K562 (cell line): ENCODE measurements around the gene GIGYF1. TPM values are rescaled to one million over a fixed set of nuclear protein-coding genes. Genes with fewer than 3 reads are reported as not detected.
A peak's percentile ranks its signal among the peaks of the same experiment; 100 is the strongest.

Experiments used
- CTCFL ChIP-seq: IDR thresholded peaks from 2 replicates; pipeline ENCODE4 v1.6.1; 2011; ENCODE audit warnings: borderline replicate concordance, low read depth, mild to moderate bottlenecking, moderate library complexity, low read length; ENCODE audit not compliant: insufficient read depth, poor library complexity, severe bottlenecking
- EP400 ChIP-seq: fragments of 450-650 bp; IDR thresholded peaks from 2 replicates; pipeline ENCODE4 v1.6.1; 2017; ENCODE audit warnings: antibody characterized with exemption, mild to moderate bottlenecking, moderate library complexity
- FOXM1 ChIP-seq, 2 experiments: fragments of 450-650 bp in 1 of 2; sonication (generic) in 1 of 2; formaldehyde crosslinking in 1 of 2; IDR thresholded peaks; 2 replicates each; pipeline versions ENCODE4 v1.6.1 to v1.9.0; 2017 to 2022; ENCODE audit warnings: low read depth in 2 of 2, mild to moderate bottlenecking in 2 of 2, missing genetic modification reagents in 1 of 2, moderate library complexity in 1 of 2
- HDAC6 ChIP-seq: IDR thresholded peaks from 2 replicates; pipeline ENCODE4 v1.6.1; 2012; ENCODE audit warnings: low read depth, mild to moderate bottlenecking, control low read depth, inconsistent platforms, low read length, moderate library complexity
- HNRNPUL1 ChIP-seq: fragments of 200-400 bp; formaldehyde crosslinking; IDR thresholded peaks from 2 replicates; pipeline ENCODE4 v1.6.1; 2017; ENCODE audit warnings: low read length
- KLF6 ChIP-seq: fragments of 250-450 bp; sonication (Bioruptor Pico); IDR thresholded peaks from 2 replicates; pipeline ENCODE4 v1.4.0; 2020; ENCODE audit warnings: mild to moderate bottlenecking, moderate library complexity, borderline replicate concordance
- POLR3G ChIP-seq: IDR thresholded peaks from 2 replicates; pipeline ENCODE4 v1.6.1; 2011; ENCODE audit not compliant: insufficient read length, insufficient replicate concordance; ENCODE audit errors: extremely low read depth
- SOX6 ChIP-seq: fragments of 450-650 bp; IDR thresholded peaks from 2 replicates; pipeline ENCODE4 v1.6.1; 2014; ENCODE audit warnings: mild to moderate bottlenecking
- ZBED1 ChIP-seq: IDR thresholded peaks from 2 replicates; pipeline ENCODE4 v1.6.1; 2014
- ZBTB8A ChIP-seq: fragments of 450-650 bp; IDR thresholded peaks from 2 replicates; pipeline ENCODE4 v1.6.1; 2018; ENCODE audit warnings: mild to moderate bottlenecking, moderate library complexity; ENCODE audit not compliant: partially characterized antibody
- ZNF707 ChIP-seq: fragments of 250-450 bp; sonication (Bioruptor Pico); conservative IDR thresholded peaks from 2 replicates; pipeline ENCODE4 v1.8.0; 2022; ENCODE audit warnings: inconsistent platforms, mild to moderate bottlenecking, moderate library complexity
- ZNF764 ChIP-seq: fragments of 250-450 bp; sonication (Bioruptor Pico); IDR thresholded peaks from 2 replicates; pipeline ENCODE4 v1.4.0; 2020; ENCODE audit warnings: low read depth, mild to moderate bottlenecking, moderate library complexity
- ZSCAN32 ChIP-seq: fragments of 450-650 bp; formaldehyde crosslinking; IDR thresholded peaks from 2 replicates; pipeline ENCODE4 v1.4.0; 2020; ENCODE audit warnings: mild to moderate bottlenecking, moderate library complexity
- polyA plus RNA-seq, 8 experiments: library from polyadenylated mRNA; depleted of rRNA in 4 of 8; stranded (reverse) in 5 of 8; unstranded in 3 of 8; fragments of >200 nt; fragmentation: Nextera tagmentation in 2 of 8; fragmentation: Illumina TruSeq in 1 of 8; extraction: Ambion mirVana in 2 of 8; extraction: Trizol in 1 of 8; gene quantifications; 2 replicates each; pipeline versions ENCODE4 v1.2.1 to v1.2.3, GENCODE V29; 2011 to 2014; ENCODE audit warnings: inconsistent platforms in 1 of 8, missing spikeins in 1 of 8
- total RNA-seq, 7 experiments: library from RNA; depleted of rRNA in 6 of 7; stranded (reverse); fragments of >200 nt in 6 of 7; fragmentation: Illumina TruSeq in 2 of 7; extraction: Trizol in 2 of 7; gene quantifications; 2 replicates each; pipeline versions ENCODE4 v1.2.1 to v1.2.3, GENCODE V29; 2011 to 2021; ENCODE audit warnings: low replicate concordance in 1 of 7
- TF ChIP-seq, protein P1 (sequence below), 2 experiments: fragments of 450-650 bp; conservative IDR thresholded peaks; 2 replicates each; pipeline ENCODE4 v1.6.1; 2017; ENCODE audit warnings: mild to moderate bottlenecking in 2 of 2, moderate library complexity in 2 of 2
- TF ChIP-seq, protein P2 (sequence below): fragments of 250-450 bp; sonication (Bioruptor Pico); IDR thresholded peaks from 2 replicates; pipeline ENCODE4 v1.5.0; 2021; ENCODE audit warnings: mild to moderate bottlenecking, moderate library complexity
- TF ChIP-seq, protein P3 (sequence below): fragments of 450-650 bp; IDR thresholded peaks from 2 replicates; pipeline ENCODE4 v1.7.1; 2018; ENCODE audit warnings: mild to moderate bottlenecking, low read depth; ENCODE audit not compliant: partially characterized antibody

The GIGYF1 gene
- total and polyA plus RNA-seq, 9 of the 15 experiments (the other 6 are each of a cell fraction or from before 2014, with no cell fraction given), result 0.56 to 76.2 (median 16.8) TPM

DNA sequence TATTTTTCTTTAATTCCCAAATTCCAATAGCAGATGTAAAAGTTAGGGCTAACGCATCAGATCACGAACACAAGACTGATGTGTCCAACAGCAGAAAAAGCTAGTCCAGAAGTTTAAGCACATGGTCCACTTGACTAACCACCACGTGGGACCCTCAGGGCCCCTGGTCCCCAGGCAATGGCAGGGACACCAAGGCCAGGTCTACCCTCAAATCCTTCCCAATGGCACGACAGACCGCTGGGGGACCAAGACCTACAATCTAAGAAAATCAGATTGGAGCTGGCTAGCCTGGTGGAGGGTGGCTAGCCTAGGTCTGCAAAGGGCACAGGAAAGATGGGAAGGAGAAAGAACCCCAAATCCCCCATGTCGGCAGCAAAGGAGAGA lies 1.5 kb downstream of the GIGYF1 start (continued):
- no peak for TF ChIP-seq SOX6
- TF ChIP-seq ZNF764, result no peak
- TF ChIP-seq CTCFL, result no peak
- TF ChIP-seq POLR3G, result no peak
- TF ChIP-seq, protein P1, sequence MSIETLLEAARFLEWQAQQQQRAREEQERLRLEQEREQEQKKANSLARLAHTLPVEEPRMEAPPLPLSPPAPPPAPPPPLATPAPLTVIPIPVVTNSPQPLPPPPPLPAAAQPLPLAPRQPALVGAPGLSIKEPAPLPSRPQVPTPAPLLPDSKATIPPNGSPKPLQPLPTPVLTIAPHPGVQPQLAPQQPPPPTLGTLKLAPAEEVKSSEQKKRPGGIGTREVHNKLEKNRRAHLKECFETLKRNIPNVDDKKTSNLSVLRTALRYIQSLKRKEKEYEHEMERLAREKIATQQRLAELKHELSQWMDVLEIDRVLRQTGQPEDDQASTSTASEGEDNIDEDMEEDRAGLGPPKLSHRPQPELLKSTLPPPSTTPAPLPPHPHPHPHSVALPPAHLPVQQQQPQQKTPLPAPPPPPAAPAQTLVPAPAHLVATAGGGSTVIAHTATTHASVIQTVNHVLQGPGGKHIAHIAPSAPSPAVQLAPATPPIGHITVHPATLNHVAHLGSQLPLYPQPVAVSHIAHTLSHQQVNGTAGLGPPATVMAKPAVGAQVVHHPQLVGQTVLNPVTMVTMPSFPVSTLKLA (conservative IDR thresholded peaks at IDR 0.05), result peak; percentile 44 to 52
- TF ChIP-seq, protein P2, sequence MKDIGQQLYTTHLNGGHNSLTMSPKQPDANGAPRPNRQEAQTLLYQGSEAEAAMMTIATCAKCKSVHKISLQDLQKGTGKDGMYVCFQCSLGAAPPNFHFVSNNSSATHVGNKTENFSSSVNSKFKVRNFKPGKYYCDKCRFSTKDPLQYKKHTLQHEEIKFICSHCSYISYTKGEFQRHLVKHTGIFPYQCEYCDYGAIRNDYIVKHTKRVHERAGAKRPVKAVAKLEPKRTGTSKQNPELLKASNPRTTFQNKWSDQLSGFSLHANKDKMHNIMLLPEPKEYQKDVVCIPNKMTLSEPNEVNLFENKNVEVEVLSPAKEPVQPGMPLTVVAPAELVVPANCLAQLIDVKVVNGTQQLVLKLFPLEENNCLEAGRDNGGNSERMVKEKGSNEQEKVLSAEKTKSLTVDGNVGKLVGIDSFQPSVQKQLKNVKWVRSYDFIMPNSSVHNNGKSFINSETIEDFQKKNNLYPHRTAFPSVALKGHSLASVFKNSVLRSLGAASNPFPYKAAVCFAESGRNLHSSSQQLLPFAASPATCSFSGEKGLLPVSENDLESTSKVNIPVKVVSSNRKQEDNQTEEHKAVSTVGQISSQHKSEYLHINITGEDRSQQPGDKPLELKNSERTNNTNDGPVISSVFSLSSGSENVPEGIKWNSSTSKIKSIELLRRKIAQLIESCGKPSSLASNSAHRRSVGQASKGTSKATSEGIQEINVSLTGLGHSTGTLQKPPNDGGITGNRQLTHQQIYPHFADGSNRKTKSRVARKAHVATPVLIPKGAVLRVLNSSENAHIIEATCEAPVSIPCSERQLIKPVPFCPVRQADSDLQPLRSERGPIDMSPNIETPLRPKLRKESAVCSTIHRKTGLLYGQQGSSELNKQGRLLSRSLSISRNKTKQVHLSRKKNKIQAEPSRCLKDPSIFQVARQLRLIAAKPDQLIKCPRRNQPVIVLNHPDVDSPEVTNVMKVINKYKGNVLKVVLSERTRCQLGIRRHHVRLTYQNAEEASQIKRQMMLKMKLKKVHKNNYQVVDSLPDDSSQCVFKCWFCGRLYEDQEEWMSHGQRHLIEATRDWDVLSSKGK (CRISPR knock-in tag), result no peak
- no peak for TF ChIP-seq FOXM1 (IDR thresholded peaks at IDR 0.05; ENCODE audit: low read depth)
- no peak for TF ChIP-seq FOXM1 (CRISPR knock-in tag; IDR thresholded peaks at IDR 0.05; ENCODE audit: low read depth)
- TF ChIP-seq, protein P3, sequence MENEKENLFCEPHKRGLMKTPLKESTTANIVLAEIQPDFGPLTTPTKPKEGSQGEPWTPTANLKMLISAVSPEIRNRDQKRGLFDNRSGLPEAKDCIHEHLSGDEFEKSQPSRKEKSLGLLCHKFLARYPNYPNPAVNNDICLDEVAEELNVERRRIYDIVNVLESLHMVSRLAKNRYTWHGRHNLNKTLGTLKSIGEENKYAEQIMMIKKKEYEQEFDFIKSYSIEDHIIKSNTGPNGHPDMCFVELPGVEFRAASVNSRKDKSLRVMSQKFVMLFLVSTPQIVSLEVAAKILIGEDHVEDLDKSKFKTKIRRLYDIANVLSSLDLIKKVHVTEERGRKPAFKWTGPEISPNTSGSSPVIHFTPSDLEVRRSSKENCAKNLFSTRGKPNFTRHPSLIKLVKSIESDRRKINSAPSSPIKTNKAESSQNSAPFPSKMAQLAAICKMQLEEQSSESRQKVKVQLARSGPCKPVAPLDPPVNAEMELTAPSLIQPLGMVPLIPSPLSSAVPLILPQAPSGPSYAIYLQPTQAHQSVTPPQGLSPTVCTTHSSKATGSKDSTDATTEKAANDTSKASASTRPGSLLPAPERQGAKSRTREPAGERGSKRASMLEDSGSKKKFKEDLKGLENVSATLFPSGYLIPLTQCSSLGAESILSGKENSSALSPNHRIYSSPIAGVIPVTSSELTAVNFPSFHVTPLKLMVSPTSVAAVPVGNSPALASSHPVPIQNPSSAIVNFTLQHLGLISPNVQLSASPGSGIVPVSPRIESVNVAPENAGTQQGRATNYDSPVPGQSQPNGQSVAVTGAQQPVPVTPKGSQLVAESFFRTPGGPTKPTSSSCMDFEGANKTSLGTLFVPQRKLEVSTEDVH, result no peak
- peak; percentile 46; the same call in 1 of the 2 replicates for TF ChIP-seq EP400
- TF ChIP-seq HDAC6, result no peak
- no peak for TF ChIP-seq HNRNPUL1
- TF ChIP-seq ZSCAN32 (CRISPR knock-in tag), result no peak
- no peak for TF ChIP-seq ZBTB8A
- TF ChIP-seq KLF6, result no peak
- TF ChIP-seq ZNF707 (CRISPR knock-in tag), result no peak
- no peak for TF ChIP-seq ZBED1
